HL-60 (cell line): ENCODE measurements around the gene COL21A1.
A peak's percentile ranks its signal among the peaks of the same experiment; 100 is the strongest.

ENCODE experiments used
- DNase-seq, 2 experiments: peaks; one replicate each; pipeline ENCODE4 v3.0.0-alpha.2; 2010 to 2020; ENCODE audit warnings: low read depth in 1 of 2, low spot score in 1 of 2
- H3K27ac ChIP-seq: fragments of 250-450 bp; sonication (Bioruptor Pico); replicated peaks from 2 replicates; pipeline ENCODE4 v1.5.1; 2020; ENCODE audit warnings: mild to moderate bottlenecking, moderate library complexity
- H3K27me3 ChIP-seq: fragments of 250-450 bp; sonication (Bioruptor Pico); 2 replicates; pipeline ENCODE4 v1.5.1; 2021; ENCODE audit warnings: mild to moderate bottlenecking, moderate library complexity; ENCODE audit not compliant: insufficient read depth, poor library complexity, severe bottlenecking
- H3K4me3 ChIP-seq: replicated peaks from 2 replicates; pipeline ENCODE4 v1.5.1; 2011; ENCODE audit warnings: mild to moderate bottlenecking, control low read depth, low read length; ENCODE audit not compliant: insufficient read depth
- GABPA ChIP-seq: IDR thresholded peaks from 2 replicates; pipeline ENCODE4 v1.6.1; 2012; ENCODE audit warnings: low read depth
- POLR2AphosphoS5 ChIP-seq: IDR thresholded peaks from 2 replicates; pipeline ENCODE4 v1.6.1; 2012; ENCODE audit warnings: low read depth
- SPI1 ChIP-seq: IDR thresholded peaks from 2 replicates; pipeline ENCODE4 v1.6.1; 2012; ENCODE audit warnings: low read depth, mild to moderate bottlenecking, borderline replicate concordance
- long read RNA-seq: library from polyadenylated mRNA; unstranded; transcript quantifications from one replicate; pipeline ENCODE4 v2.0.0, GENCODE V29; 2020
- TF ChIP-seq, protein P1 (sequence below): IDR thresholded peaks from one replicate; pipeline ENCODE4 v1.5.1; 2011; ENCODE audit warnings: low read length, control low read depth, inconsistent platforms; ENCODE audit not compliant: insufficient read depth
- TF ChIP-seq, protein P2 (sequence below): IDR thresholded peaks from 2 replicates; pipeline ENCODE4 v1.6.1; 2012; ENCODE audit warnings: low read depth; ENCODE audit not compliant: insufficient replicate concordance

The COL21A1 gene
- long read RNA-seq, partial matches to known transcripts: 0 of 1 reads
- long read RNA-seq, other reads (novel, unspliced or antisense): 1 of 1 reads

DNA sequence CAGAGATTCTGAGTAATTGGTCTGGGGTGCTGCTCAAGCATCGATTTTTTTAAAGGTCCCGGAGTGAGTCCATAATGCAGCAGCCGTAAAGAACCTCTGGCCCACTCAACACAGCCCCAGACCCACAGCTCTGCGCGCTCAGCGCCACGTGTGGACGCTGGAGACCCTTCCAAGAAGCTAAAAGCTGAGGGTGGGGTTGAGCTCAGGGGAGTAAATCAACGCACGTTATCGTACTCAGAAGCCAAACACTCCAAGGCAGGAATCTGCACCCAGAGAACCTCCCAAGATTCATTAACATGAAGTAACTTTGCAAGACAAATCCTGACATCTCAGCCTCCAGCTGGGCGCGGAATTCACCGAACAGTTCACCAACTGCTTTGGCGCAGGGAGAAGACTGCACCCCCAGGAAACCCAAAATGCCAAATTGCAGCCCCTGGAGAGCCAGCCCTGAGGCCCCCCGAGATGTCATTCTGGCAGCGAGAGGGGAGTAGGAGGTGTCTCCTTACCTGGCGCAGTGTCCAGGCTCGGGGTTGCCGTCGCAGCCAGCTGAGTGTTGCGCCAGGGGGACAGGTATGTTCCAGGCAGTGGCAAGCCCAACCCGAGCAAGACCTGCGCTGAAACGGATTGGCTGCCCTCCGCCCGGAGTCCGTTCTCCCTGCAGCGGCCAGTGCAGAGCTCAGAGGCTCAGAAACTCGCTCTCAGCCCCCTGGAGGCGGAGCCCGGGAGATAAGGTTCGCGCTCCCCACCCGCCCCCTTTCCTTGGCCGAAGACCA is at the start of gene COL21A1:
COL21A1 (minus strand) TSS at position 700 of the 773 bp plus-strand sequence. CDS start 64,962 bp downstream, outside the sequence.
- TF ChIP-seq, protein P1, sequence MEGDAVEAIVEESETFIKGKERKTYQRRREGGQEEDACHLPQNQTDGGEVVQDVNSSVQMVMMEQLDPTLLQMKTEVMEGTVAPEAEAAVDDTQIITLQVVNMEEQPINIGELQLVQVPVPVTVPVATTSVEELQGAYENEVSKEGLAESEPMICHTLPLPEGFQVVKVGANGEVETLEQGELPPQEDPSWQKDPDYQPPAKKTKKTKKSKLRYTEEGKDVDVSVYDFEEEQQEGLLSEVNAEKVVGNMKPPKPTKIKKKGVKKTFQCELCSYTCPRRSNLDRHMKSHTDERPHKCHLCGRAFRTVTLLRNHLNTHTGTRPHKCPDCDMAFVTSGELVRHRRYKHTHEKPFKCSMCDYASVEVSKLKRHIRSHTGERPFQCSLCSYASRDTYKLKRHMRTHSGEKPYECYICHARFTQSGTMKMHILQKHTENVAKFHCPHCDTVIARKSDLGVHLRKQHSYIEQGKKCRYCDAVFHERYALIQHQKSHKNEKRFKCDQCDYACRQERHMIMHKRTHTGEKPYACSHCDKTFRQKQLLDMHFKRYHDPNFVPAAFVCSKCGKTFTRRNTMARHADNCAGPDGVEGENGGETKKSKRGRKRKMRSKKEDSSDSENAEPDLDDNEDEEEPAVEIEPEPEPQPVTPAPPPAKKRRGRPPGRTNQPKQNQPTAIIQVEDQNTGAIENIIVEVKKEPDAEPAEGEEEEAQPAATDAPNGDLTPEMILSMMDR: no peak
- TF ChIP-seq GABPA (no peak), POLR2AphosphoS5 (no peak), SPI1 (no peak)
- TF ChIP-seq, protein P2, sequence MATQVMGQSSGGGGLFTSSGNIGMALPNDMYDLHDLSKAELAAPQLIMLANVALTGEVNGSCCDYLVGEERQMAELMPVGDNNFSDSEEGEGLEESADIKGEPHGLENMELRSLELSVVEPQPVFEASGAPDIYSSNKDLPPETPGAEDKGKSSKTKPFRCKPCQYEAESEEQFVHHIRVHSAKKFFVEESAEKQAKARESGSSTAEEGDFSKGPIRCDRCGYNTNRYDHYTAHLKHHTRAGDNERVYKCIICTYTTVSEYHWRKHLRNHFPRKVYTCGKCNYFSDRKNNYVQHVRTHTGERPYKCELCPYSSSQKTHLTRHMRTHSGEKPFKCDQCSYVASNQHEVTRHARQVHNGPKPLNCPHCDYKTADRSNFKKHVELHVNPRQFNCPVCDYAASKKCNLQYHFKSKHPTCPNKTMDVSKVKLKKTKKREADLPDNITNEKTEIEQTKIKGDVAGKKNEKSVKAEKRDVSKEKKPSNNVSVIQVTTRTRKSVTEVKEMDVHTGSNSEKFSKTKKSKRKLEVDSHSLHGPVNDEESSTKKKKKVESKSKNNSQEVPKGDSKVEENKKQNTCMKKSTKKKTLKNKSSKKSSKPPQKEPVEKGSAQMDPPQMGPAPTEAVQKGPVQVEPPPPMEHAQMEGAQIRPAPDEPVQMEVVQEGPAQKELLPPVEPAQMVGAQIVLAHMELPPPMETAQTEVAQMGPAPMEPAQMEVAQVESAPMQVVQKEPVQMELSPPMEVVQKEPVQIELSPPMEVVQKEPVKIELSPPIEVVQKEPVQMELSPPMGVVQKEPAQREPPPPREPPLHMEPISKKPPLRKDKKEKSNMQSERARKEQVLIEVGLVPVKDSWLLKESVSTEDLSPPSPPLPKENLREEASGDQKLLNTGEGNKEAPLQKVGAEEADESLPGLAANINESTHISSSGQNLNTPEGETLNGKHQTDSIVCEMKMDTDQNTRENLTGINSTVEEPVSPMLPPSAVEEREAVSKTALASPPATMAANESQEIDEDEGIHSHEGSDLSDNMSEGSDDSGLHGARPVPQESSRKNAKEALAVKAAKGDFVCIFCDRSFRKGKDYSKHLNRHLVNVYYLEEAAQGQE: no peak
- no peak within 1 kb of the TSS for H3K27ac ChIP-seq
- no peak for DNase-seq

DNA sequence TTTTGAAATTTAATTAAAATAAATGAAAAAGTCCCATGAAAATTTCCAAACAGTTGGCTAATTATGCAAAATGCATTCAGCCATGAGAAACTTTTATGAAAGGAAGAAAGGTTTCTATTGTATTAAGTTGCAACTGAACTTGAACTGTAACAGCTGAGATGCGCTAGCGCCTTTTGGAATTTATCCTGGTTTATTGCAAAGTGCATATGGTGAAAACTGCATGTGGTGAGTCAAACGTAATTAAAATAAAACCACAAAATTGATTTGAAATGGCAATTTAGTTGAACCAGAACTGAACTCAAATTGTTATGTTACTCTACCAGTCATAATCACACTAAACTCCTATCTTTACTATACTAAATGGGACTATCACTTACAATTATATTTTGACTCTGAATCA is 46.4 kb upstream of the COL21A1 start:
- TF ChIP-seq, protein P2: no peak
- no peak for TF ChIP-seq POLR2AphosphoS5
- no peak for DNase-seq
- Histone ChIP-seq H3K4me3 (no peak overlapping the region), H3K27me3 (no peaks in the 10 kb centered on the region), H3K27ac (no peak overlapping the region)

More for the DNA sequence above, at the start of gene COL21A1:
- Histone ChIP-seq H3K4me3 (no peak within 1 kb of the TSS), H3K27me3 (no peaks in the 10 kb centered on the region)

DNA sequence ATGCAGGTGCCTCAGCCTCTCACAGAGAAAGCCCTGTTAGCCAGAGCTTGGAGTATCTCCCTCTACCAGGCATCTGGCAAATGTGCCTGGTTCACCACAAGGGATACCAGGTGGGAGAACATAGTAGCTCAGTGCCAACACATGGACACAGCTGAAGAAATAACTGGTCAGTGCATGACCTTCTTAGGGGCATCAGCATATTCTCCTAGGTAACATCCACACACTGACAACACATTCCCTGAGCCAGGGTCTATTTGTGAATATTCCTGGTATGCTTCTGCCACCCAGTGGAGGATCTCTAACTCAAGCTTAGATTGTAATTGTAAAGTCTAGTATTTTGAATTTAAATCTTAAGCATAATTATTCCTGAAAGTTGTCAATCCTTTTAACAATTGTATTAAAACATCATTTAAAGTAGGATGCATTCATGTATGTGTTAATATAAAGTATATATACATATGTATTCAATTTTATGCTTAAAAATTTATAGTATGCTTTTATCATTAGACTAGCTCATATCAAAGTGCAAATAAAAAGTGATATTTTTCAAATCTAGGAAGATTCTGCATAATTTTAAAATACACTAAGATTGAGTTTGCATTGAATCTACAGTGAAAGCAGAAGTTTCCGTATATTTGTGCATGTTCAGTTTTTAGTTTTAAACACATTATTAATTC is 45.3 kb upstream of the COL21A1 start:
- TF ChIP-seq, protein P1: peak; percentile 11
- no peak for TF ChIP-seq GABPA
- H3K4me3 ChIP-seq: no peak overlapping the region
- no peaks in the 10 kb centered on the region for H3K27me3 ChIP-seq
- no peak overlapping the region for H3K27ac ChIP-seq
- DNase-seq: peak in 1 of 2 experiments; percentile 39

DNA sequence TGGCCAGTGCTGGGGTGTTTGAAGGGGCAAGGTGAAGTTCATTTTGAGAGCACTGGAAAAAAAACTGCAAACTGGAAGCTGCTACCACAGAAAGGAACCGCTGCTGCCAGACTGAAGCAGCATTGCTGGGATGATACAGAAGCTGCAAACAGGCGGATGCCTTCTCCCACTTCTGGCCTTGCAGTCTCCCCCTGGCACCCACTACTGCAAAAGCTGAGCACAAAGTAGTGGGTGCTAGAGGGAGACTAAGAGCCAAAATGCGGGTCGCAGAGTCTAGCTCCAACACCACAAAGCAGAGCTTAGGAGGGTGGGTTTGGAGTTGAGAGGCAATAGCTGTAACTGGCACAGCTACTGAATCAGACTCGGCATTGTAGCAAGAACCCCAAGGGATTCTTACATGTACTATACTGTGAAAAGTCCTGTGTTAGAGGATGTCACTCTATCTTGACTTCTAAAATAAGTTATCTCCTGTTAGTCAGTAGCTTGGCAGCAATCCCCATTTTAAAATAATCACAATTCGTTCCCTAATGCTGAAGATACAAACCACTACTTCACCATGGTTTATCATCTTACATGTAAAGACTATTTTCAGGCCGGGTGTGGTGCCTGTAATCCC is 44.0 kb upstream of the COL21A1 start:
- Histone ChIP-seq H3K27me3 (no peaks in the 10 kb centered on the region), H3K27ac (no peak overlapping the region), H3K4me3 (no peak overlapping the region)
- DNase-seq: no peak
- no peak for TF ChIP-seq POLR2AphosphoS5
- TF ChIP-seq, protein P2: no peak
- TF ChIP-seq, protein P1: no peak
- no peak for TF ChIP-seq SPI1
- no peak for TF ChIP-seq GABPA
